ENCODE data around the gene ABCB6.

Gene ABCB6

GRCh38 chr2:219249203-219249980 lies 30.6 kb upstream of the ABCB6 start:
- DNase-seq (ENCODE audit: low read depth) = peak; percentile 70
- no peak for TF ChIP-seq CTCF (IDR thresholded peaks at IDR 0.05; ENCODE audit: insufficient read depth, low read depth, low read length, missing control alignments)
- H3K4me3 ChIP-seq (ENCODE audit: low read depth, low read length) = peak overlapping the region; percentile 28

DNA sequence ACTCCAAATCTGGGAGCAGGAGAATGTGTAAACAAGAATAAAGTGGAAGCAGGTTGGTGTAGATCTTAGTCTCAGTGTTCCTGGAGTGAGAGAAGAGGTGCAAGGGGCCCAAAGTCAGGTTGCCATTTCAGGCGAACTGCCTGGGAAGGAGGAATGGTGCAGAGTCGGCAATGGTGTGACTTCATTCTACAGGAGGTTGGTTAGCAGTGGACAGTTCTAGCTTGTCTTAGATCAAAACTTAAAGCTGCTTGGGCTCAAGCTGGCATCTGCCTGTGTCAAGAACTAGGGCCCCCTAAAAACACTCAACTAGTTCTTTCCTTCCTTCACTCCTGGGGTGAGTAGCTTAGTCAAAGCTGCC lies 30.1 kb upstream of the ABCB6 start:
- H3K4me3 ChIP-seq (ENCODE audit: low read depth, low read length) = peak overlapping the region; percentile 28
- DNase-seq (ENCODE audit: low read depth) = no peak
- no peak for TF ChIP-seq CTCF (IDR thresholded peaks at IDR 0.05; ENCODE audit: insufficient read depth, low read depth, low read length, missing control alignments)

GRCh38 chr2:219247678-219248642 lies 29.2 kb upstream of the ABCB6 start:
- peak; percentile 47 for DNase-seq (ENCODE audit: low read depth)
- no peak for TF ChIP-seq CTCF (IDR thresholded peaks at IDR 0.05; ENCODE audit: insufficient read depth, low read depth, low read length, missing control alignments)
- H3K4me3 ChIP-seq (ENCODE audit: low read depth, low read length) = no peak overlapping the region

DNA sequence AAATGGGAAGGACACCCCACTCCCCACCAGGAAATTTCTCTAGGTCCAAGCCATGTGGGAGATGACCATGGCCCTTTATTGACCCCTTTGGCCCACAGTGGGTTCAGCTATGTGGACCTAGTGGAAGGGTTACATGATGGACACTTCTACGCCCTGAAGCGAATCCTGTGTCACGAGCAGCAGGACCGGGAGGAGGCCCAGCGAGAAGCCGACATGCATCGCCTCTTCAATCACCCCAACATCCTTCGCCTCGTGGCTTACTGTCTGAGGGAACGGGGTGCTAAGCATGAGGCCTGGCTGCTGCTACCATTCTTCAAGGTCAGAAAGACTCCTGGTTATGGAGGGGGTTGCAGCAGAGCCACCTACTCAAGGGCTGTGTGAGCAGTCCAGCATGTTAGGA lies 27.8 kb upstream of the ABCB6 start:
- no peak overlapping the region; the same call in 1 of the 2 replicates for H3K4me3 ChIP-seq (ENCODE audit: low read depth, low read length)
- TF ChIP-seq CTCF (IDR thresholded peaks at IDR 0.05; ENCODE audit: insufficient read depth, low read depth, low read length, missing control alignments) = no peak
- DNase-seq (ENCODE audit: low read depth) = no peak

GRCh38 chr2:219245899-219246230 lies 27.1 kb upstream of the ABCB6 start:
- no peak for TF ChIP-seq CTCF (IDR thresholded peaks at IDR 0.05; ENCODE audit: insufficient read depth, low read depth, low read length, missing control alignments)
- peak overlapping the region; percentile 82 for H3K4me3 ChIP-seq (ENCODE audit: low read depth, low read length)
- DNase-seq (ENCODE audit: low read depth) = no peak

DNA sequence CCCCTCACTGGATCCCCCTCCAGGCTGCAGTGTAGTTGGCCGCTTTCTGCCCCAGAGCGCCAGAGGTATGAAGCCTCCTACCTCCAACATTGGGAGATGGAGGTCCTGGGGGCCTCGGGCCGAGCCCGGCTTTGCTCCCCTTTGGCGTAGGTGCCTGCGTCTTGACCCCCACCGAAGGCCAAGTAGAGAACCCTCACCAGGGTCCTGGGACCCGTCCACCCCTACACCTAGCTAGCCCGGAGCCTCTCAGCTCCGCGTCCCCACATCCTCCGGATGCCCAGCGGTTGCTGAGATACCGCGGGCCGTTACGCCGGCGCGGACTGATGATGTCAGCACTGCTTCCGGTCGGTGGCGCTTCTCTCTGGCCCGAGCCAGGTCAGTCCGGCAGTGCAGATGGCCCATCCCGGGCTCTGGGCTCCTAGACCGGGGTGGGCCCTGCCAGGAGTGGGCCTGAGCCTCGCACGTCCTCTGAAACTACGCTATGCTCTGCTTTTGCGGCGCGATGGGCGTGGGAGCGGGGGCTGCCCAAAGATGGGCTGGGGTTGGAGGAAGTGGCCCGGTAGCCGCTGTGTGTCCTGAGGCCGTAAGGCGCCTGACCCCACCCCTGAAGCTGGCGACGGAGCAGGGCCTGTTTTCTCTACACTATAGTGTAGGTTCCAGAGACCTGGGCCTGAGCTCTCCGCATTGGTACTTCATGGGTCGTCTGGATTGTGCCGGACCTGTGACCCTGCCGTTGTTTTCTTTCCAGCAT lies 26.6 kb upstream of the ABCB6 start, which contains the start of the genes GLB1L and STK16:
Gene GLB1L (minus strand): TSS at position 297 of the 751 bp plus-strand sequence. CDS start 1,871 bp downstream, outside the sequence.
Gene STK16 (plus strand): TSS at position 332 of the 751 bp plus-strand sequence. CDS start 521 bp downstream, outside the sequence.
- TF ChIP-seq CTCF (IDR thresholded peaks at IDR 0.05; ENCODE audit: insufficient read depth, low read depth, low read length, missing control alignments) = no peak
- peak within 1 kb of the TSS; percentile 82 for H3K4me3 ChIP-seq (ENCODE audit: low read depth, low read length)
- peak; percentile 96 for DNase-seq (ENCODE audit: low read depth)
